ENCODE results near the gene DIS3L2.
"Not testable (repeated sequence)": the region's sequence is repeated elsewhere in the genome, so short reads cannot be mapped to it uniquely, and the experiment has no call there.

The DIS3L2 gene

DNA sequence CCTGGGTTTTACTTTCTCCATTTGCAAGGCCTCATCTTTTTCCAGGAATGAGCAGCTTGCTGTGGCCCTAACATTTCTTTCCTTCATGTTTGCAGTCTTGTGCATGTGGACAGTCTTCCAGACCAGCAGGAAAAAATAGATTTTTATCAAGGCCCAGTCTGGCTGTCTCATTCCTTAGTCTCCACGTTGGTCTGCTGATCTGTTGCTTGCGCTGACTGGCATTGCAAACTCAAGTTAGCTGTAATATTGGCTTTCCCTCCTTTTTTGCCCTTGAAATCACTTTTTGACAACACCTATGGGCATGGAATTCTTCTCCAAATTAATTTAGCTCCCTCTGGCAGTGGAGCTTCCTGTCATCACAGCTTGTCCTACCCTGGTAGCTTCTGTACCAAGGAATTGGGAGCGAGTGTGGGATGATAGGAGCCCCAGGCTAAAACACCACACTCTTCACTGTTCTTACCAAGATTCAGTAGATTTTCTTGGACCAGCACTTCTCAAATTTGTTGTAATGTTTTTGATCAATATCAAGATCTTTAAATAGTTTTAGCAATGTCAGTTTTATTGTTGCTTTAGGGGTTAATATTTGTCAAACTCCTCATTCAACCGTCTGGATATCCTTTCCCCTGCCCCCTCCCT is 48.2 kb downstream of the DIS3L2 start:
- DNase-seq (ENCODE audit: low read depth) = no peak

DNA sequence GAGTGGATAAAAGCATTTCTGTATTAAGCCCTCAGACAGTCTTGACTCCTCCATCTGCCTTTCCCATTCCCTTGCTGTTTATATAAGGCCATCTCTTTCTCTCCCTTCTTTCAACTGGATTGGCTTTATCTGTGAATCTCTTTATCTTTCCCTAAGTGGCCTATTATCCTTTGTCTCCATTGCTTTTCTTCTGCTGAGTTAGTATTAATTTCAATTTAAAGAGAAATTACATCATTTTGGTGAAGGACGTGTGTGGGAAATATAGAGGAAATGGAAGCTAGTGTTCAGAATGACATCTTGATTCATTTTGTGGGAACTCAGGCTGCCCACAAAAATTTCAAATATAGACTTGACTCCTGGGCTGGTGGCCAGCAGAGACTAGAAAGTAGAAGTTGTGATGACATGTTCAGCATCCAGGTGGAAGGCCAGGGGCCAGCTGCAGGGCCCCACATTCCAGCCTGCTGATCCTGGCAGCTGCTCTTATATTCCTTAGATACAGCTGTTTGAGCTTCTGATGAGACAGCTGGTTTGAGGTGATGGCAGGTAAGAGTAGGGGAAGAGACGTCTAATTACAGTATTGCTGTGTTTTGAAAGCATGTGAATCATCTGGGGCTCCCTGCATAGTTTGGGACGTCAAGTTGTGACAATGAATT is 52.3 kb downstream of the DIS3L2 start:
- no peak for DNase-seq (ENCODE audit: low read depth)

DNA sequence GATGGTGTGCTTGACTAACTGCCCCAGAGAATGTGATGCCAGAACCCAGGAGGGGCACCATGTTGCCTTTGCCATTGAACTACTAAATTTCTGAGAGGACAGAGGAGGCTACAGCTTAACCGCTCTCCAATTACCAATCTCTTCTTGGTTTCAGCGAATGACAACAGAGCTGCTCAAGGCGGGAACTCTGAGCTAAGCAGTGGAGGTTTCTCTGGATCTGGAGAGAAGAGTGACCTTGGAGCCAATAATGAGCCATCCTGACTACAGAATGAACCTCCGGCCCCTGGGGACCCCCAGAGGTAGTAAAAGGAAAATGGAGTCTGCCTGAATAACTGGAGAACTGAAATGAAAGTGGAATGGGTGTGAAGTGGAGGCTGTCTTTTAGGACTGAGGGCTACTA is 53.2 kb downstream of the DIS3L2 start:
- DNase-seq (ENCODE audit: low read depth) = no peak

DNA sequence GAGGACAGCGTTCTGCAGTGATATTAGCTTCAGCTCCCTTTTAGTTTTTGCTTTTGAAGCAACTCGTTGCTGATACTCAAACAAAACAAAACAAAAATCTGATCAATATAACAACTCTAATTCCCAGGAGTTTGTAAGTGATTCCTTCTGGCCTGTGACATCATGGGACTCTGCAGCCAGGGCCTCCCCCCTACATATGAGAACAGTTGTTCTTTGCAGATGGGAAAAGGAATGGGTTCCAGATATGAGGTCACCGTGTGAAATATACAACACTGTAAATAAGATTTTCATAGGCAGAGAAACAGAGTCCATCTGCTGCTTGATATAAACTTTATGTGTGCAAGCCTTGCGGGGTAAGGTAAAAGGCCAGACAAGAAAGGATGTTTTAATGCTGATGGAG is 56.7 kb downstream of the DIS3L2 start:
- no peak for DNase-seq (ENCODE audit: low read depth)

DNA sequence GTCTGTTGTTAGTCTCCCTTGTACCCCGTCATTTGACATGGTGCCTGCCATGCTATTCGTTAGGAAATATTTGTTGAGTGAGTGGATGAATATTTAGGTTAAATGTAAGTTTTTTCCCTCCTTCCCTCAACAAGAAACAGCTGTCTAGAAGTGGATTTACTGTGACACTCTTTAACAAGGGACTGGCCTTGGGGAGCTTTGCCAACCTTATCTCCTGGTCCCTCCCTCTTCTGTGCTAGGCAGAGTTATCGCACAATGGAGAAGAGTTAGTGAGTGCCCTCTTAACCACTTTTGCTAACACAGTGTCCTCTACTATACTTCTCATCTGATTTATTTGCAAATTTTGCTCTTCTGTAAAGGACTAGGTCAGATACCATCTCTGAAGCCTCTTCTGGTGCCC is 61.2 kb downstream of the DIS3L2 start:
- no peak for DNase-seq (ENCODE audit: low read depth)

DNA sequence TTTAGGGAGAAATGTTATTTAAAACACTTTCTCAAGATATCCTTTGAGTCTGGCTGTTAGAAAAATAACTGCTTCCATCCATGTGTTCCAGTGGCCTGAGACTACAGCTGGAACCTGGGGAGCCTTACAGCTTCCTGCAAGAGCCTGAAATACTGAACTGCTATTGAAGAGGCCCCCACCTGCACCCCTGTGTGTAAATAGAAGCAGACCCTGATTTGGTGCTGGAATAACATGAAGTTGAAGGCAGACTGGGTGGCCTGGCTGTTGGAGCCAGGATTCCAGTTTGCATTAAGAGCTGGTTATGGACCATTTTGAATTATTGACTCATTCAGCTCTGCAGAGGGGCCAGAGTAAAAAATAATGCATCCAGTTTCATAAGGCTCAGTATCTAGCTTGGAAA is 61.9 kb downstream of the DIS3L2 start:
- no peak for DNase-seq (ENCODE audit: low read depth)

DNA sequence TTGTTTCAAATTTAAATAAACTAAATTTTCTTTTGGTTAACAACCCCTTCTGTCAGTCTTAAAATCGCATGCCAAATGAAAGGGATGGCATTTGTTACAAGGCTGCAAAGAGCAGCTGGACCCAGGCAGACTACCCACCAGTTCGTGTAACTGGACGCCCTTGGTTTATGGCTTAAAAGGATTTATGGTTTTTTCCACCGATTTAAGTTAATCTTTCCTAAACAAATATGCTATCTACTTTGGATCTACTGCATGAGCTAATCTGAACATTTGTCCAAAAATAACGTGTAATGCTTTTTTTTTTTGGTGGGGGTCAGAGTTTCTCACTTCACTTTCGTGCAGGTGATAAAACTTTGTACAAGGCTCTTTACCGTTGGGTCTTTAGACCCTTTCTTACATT is 62.9 kb downstream of the DIS3L2 start:
- DNase-seq (ENCODE audit: low read depth) = no peak

DNA sequence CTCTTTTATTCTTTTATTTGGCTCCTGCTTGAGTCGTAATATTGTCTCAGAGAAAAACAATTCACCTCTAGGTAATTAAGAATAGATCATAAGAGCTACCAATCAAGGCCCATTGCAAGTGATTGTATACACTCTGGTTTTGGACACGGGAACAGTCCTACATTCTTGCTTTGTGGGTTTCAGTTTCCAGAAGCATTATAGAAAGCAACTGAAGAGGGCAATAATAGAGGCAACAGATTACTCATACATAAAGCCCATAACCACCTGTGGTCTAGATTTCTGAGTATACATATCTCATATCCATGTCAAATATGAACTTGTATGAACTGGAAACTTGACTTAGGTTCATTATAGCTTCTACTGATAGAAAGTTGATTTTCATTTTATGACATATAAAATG is 65.4 kb downstream of the DIS3L2 start:
- no peak for DNase-seq (ENCODE audit: low read depth)

DNA sequence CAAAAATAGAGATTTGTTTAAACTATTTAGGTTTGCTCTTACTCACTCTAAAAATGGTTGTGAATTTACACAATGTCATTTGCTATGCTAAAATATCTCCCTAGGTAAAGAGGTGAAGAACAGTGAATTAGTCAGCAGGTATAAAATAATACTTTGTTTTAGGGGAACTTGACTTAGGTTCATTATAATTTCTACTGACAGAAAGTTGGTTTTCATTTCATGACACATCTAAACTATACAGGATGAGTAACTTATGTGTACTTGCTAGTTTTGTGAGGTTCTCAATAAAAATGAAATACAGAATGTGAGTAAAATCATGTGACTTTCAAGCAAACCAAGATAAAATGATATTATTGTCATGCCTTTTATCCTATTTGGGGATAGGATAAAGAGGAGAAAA is 66.0 kb downstream of the DIS3L2 start:
- DNase-seq (ENCODE audit: low read depth) = no peak

DNA sequence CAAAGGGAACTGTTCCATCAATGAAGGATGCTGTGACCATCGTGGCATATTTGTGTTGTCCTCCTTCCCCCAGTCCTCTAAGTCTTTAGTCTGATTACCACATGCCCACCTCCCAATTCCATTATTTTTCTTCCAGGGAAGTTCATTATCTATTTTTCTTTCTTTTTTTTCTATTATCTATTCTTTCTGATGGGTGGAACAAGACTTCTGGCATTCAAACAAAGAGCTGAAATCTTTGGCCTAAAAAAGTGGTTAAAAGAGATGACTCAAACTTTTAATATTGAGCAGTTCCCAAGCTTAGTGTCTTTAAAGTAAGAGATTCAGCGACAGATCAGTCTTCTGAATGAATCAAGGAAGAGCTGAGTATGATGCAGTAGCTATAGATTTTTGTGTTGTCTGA is 66.6 kb downstream of the DIS3L2 start:
- no peak for DNase-seq (ENCODE audit: low read depth)

DNA sequence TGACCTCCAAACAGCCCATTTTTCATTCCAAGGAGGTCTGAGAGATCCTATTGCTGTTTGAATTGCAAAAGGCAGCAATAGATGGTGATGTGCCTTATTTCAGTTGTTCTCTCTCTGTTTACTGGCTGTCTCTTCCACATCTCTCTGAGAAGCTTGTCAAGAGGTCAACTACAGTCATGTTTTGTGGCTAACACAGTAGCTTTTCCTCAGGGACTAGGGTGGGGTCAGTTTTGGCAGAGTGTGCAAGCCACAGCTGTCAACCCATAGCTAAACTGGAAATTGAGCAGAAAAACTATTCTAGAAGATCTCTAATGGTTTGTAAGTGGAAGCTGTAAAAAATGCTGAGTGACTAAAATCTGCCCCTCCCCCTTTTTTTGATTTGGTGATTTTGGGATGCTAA is 67.1 kb downstream of the DIS3L2 start:
- DNase-seq (ENCODE audit: low read depth) = no peak

DNA sequence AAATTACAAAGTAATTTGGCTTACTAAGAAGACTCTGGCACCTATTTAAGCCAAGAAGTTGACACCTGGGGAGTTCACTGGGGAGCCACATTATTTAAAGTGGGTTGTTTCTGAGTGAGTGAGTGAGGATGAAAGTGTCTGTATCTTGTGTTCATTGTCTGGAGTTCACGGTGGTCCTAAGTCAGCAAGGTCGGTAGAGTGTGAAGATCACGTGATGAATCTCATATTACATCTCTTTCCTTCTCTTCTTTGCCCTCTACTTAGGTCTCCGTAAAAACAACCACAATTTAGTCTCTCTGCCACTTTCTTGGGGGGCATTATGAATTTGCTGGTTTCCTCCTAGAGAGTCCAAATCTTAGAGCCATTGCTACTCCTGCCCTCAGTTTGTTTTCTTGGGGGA is 67.8 kb downstream of the DIS3L2 start:
- no peak for DNase-seq (ENCODE audit: low read depth)

DNA sequence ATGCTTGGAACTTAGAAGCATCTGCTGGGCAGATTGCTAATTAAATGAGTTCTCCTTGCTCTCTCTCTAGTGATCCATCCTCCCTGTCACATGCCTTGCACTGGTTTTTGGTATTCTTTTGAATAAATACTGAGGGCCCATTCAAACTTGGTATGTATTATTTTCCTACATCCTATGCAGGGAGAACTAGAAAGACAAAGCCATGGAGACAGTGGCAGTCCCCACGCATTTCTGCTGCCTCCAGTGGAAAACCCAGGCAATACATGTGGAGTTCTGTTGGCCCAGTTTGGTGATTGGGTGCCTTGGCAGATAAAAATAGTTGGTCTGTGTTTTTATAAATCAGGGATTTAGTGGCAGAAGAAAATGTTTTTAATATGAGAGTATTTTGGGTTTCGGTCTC is 68.7 kb downstream of the DIS3L2 start:
- DNase-seq (ENCODE audit: low read depth) = no peak

DNA sequence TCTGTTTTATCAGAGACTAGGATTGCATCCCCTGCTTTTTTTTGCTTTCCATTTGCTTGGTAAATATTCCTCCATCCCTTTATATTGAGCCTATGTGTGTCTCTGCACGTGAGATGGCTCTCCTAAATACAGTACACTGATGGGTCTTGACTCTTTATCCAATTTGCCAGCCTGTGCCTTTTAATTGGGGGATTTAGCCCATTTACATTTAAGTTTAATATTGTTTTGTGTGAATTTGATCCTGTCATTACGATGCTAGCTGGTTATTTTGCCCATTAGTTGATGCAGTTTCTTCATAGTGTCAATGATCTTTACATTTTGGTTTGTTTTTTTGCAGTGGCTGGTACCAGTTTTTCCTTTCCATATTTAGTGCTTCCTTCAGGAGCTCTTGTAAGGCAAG is 73.8 kb downstream of the DIS3L2 start:
- not testable (repeated sequence) for DNase-seq (ENCODE audit: low read depth)

DNA sequence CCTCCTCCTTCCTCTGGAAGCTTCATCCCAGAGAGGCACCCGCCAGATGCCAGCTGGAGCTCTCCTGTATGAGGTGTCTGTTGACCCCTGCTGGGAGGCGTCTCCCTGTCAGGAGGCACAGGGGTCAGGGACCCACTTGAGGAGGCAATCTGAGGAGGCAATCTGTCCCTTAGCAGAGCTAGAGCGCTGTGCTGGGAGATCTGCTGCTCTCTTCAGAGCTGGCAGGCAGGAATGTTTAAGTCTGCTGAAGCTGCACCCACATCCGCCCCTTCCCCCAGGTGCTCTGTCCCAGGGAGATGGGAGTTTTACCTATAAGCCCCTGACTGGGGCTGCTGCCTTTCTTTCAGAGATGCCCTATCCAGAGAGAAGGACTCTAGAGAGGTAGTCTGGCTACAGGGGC is 75.4 kb downstream of the DIS3L2 start:
- not testable (repeated sequence) for DNase-seq (ENCODE audit: low read depth)

DNA sequence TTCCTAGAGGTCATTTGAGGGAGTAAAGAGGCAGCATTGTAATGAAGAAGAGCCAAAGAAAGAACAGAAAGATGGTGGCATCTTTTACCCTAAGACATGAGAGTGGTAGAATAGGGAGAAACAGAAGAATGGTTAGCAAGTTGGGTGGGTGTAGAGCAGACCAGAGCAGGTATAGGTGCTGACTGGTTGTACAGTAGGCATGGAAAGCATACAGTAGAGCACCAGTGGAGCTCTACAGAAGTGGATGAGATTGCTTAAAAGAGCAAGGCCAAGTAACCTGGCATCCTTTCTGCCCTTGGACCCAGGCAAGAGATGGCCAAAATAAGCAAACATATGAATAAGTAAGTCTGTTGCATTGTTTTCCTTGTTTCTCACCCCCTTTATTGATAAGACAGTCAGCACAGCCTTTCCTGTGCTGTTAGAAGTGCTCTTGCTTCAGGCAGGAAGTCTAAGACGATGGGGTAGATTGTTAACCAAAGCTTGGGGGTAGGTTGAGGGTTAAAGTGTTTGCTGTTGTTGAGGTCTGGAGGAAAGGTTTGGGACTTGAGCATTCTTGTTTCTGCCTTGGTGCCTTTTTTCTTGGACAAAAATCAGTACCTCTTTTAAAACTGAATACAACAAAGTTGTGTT is 76.9 kb downstream of the DIS3L2 start:
- DNase-seq (ENCODE audit: low read depth) = no peak

DNA sequence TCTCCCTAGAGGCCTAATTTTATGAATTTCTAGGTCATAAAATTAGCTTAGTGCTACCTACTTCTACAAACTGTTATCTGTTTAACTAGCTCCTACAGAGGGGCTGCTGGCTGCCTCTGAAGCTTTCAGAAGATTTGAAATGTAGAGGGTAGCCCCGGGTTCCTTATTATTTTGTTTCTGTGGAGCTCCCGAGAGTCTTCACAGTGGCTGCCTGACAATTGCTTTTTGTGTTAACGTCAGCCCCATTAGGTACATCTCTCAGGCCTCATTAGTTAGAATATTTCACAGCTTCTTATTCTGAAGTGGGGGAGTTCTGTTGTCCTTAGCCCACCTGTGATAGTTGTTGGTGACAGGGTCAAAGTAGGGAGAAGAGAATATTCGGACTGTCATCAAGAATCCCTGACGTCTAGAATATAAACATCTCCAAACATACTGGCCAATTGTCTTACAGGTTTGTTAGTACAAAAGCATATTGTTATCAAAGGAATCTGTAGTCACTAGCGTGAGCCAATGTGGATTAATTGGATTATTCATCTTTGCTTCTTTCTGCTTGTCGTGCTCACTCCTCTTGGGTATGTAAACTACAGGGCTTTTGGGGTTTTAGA is 77.5 kb downstream of the DIS3L2 start:
- no peak for DNase-seq (ENCODE audit: low read depth)

DNA sequence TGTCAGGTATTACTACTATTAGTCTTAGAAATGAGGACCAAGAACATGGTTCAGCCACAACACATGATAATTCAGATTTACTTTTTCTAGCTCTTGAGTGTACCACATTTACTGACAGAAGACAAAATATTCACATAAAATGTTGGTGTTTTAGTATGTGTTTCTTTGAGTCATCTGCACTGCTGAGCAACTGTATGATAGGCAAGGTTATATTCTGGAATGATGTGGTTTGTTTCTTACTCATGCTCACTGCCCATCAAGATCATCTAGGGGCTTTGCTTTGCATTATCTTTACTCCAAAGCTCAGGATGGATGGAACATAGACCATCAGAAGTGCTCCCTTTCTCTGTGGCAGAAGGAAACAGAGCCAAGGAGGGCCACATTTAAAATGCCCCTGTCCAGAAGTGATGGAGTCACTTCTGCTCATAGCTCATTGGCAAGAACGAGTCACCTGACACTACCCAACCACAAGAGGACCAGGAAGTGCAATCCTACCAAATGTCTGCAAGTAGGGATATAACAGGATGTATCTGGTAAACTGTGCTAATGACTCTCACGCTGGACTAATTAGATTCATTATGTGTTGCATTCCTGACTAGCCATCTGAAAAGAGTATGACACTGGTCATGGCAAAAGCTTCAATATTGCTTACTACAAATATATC is 81.5 kb downstream of the DIS3L2 start:
- DNase-seq (ENCODE audit: low read depth) = no peak

DNA sequence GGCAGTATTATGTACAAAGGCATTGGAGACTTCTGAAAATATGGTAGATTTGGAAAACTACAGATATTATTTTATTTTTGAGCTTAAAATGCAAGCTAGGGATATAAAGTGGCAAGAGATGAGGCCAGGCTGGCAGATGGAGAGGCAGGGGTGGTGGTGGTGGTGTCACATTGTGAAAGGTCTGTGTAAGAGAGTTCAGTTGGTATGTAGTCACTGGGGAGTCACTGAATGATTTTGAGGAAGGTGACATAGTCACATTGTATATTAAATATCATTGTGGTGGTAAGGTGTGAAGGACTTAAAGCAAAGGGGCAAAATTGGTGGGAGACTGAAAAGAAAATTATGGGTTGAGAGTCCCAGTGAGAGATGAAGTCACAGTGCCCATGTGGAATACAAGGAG is 82.5 kb downstream of the DIS3L2 start:
- no peak for DNase-seq (ENCODE audit: low read depth)

DNA sequence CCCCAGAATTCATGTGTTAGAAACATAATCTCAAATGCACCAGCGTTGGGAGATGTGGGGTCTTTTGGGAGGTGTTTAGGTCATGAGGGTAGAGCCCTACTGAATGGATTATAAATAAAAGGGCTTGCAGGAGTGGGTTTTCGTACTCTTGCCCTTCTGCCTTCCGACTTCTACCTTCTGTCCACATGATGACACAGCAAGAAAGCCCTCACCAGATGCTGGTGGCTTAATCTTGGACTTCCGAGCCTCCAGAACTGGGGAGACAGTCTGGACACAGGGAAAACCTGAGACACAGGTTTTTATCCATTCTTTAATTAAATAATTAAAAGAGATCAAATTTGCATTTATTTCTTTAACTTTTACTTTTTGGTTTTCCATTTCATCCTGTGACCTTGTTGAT is 87.8 kb downstream of the DIS3L2 start:
- no peak for DNase-seq (ENCODE audit: low read depth)

DNA sequence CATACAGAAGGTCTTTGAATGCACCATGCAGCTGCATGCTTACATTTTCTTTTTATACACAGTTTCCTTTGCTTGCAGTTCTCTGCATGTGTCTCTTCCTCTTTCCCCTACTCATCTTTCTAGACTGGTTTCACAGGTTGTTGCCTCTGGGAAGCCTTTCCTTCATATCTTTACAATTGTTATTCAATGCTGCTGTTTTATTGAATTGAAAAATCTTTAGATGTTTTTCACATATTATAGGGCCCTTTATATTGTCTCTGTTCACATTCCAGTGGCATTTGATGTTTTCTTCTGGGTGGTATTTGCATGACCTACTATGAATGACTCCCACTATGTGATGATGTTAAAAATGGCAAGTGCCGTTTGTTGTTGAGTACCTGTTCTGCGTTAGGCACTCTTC is 91.1 kb downstream of the DIS3L2 start:
- no peak for DNase-seq (ENCODE audit: low read depth)

DNA sequence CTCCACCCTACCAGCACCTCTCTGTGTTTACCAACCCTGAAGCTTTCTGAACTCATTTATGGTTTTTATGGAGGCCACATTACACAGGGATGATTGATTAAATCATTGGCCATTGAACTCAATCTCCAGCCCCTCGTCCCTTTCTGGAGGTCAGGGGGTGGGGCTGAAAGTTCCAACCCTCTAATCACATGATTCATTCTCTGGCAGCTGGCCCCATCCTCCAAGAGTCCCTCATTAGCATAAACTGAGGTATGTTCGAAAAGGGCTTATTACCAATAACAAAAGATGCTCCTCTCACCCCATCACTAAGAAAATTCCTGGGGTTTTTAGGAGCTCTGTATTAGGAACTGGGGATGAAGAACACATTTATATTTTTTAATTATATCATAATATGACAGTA is 92.3 kb downstream of the DIS3L2 start:
- DNase-seq (ENCODE audit: low read depth) = no peak
